Measurements from ENCODE around the gene CDCA5. TPM values are rescaled to one million over a fixed set of nuclear protein-coding genes. Genes with fewer than 3 reads are reported as not detected.

CDCA5 gene
- total RNA-seq, 2 experiments from 2014 or later, result 105 to 109 TPM

GRCh38 chr11:65095974-65096806 is 12.3 kb upstream of the CDCA5 start, which contains the start of gene VPS51:
Gene VPS51 (plus strand): TSS chr11:65096214. CDS start chr11:65096251, 37 bp downstream.
- ChIA-PET CTCF (interaction anchor here (0.6 to 8.1 kb wide), 4 partner anchors 15 to 262 kb away, joined by 3 to 85 read pairs (median 8); partner anchors contain the start of genes TM7SF2 and ZNHIT2), POLR2A (no interaction called here)
- Mint-ChIP-seq H3K27me3 (no peaks in the 10 kb centered on the region), H3K9me3 (no peaks in the 10 kb centered on the region), H3K27ac (peak within 1 kb of the TSS; percentile 98), H3K36me3 (ENCODE audit: low read depth) (peaks cover 11% of the 10 kb centered on the region), H3K4me3 (peak within 1 kb of the TSS; percentile 93), H3K4me1 (peaks cover 25% of the 10 kb centered on the region)
- peak; percentile 90 for DNase-seq

- ChIA-PET POLR2A (no interaction called here), CTCF (interaction anchor here (1.1 to 8.1 kb wide), 4 partner anchors 10 to 50 kb away, joined by 3 to 85 read pairs (median 4); partner anchors contain the start of gene TM7SF2)
- H3K4me1 Mint-ChIP-seq, result peaks cover 25% of the 10 kb centered on the region
- H3K27me3 Mint-ChIP-seq, result no peaks in the 10 kb centered on the region
- no peaks in the 10 kb centered on the region for H3K9me3 Mint-ChIP-seq
- no peak for DNase-seq
- peak overlapping the region; percentile 98 for H3K27ac Mint-ChIP-seq
- peaks cover 11% of the 10 kb centered on the region for H3K36me3 Mint-ChIP-seq (ENCODE audit: low read depth)
- peak overlapping the region; percentile 93 for H3K4me3 Mint-ChIP-seq
Observed at GRCh38 chr11:65095427-65095826, 11.6 kb upstream of the CDCA5 start.

- POLR2A ChIA-PET, result no interaction called here
- CTCF ChIA-PET, result interaction anchor here (0.6 to 1.3 kb wide), 4 partner anchors 16 to 215 kb away, joined by 3 to 5 read pairs (median 4); no protein-coding TSS in a partner anchor
- no peak for DNase-seq
- Mint-ChIP-seq H3K4me1 (peaks cover 5% of the 10 kb centered on the region), H3K36me3 (ENCODE audit: low read depth) (peaks cover 12% of the 10 kb centered on the region), H3K27me3 (no peaks in the 10 kb centered on the region), H3K9me3 (no peaks in the 10 kb centered on the region), H3K27ac (no peak overlapping the region), H3K4me3 (no peak overlapping the region)
Observed at GRCh38 chr11:65090628-65091027, 6.8 kb upstream of the CDCA5 start.

- no peaks in the 10 kb centered on the region for H3K27me3 Mint-ChIP-seq
- H3K36me3 Mint-ChIP-seq (ENCODE audit: low read depth), result peaks cover 13% of the 10 kb centered on the region
- H3K27ac Mint-ChIP-seq, result no peak overlapping the region
- H3K4me1 Mint-ChIP-seq, result peaks cover 12% of the 10 kb centered on the region
- H3K4me3 Mint-ChIP-seq, result no peak overlapping the region
- H3K9me3 Mint-ChIP-seq, result no peaks in the 10 kb centered on the region
- no peak for DNase-seq
- ChIA-PET POLR2A (interaction anchor here (0.6 kb wide), 1 partner anchor 27 kb away, joined by 4 read pairs; no protein-coding TSS in a partner anchor), CTCF (interaction anchor here (1.3 kb wide), 1 partner anchor 21 kb away, joined by 4 read pairs; no protein-coding TSS in a partner anchor)
Observed at GRCh38 chr11:65089621-65090020, 5.8 kb upstream of the CDCA5 start.

- no peaks in the 10 kb centered on the region for H3K27me3 Mint-ChIP-seq
- peaks cover 24% of the 10 kb centered on the region for H3K4me1 Mint-ChIP-seq
- CTCF ChIA-PET, result interaction anchor here (1.4 kb wide), 1 partner anchor 61 kb away, joined by 3 read pairs; no protein-coding TSS in a partner anchor
- no peak for DNase-seq
- H3K9me3 Mint-ChIP-seq, result no peaks in the 10 kb centered on the region
- H3K27ac Mint-ChIP-seq, result no peak overlapping the region
- H3K4me3 Mint-ChIP-seq, result no peak overlapping the region
- peaks cover 25% of the 10 kb centered on the region for H3K36me3 Mint-ChIP-seq (ENCODE audit: low read depth)
- POLR2A ChIA-PET, result no interaction called here
Observed at GRCh38 chr11:65087827-65088226, 4.0 kb upstream of the CDCA5 start.

GRCh38 chr11:65087216-65087615 is 3.4 kb upstream of the CDCA5 start:
- CTCF ChIA-PET, result interaction anchor here (2.5 kb wide), 1 partner anchor 24 kb away, joined by 8 read pairs; the partner anchor contains the start of gene TM7SF2
- H3K4me3 Mint-ChIP-seq, result no peak overlapping the region
- peaks cover 29% of the 10 kb centered on the region for H3K4me1 Mint-ChIP-seq
- H3K27ac Mint-ChIP-seq, result no peak overlapping the region
- DNase-seq, result no peak
- POLR2A ChIA-PET, result no interaction called here
- H3K27me3 Mint-ChIP-seq, result no peaks in the 10 kb centered on the region
- H3K9me3 Mint-ChIP-seq, result no peaks in the 10 kb centered on the region
- H3K36me3 Mint-ChIP-seq (ENCODE audit: low read depth), result peaks cover 28% of the 10 kb centered on the region

- Mint-ChIP-seq H3K27me3 (no peaks in the 10 kb centered on the region), H3K4me3 (no peak overlapping the region), H3K4me1 (peaks cover 33% of the 10 kb centered on the region), H3K27ac (no peak overlapping the region), H3K36me3 (ENCODE audit: low read depth) (peaks cover 32% of the 10 kb centered on the region), H3K9me3 (no peaks in the 10 kb centered on the region)
- ChIA-PET POLR2A (no interaction called here), CTCF (interaction anchor here (2.5 kb wide), 1 partner anchor 24 kb away, joined by 8 read pairs; the partner anchor contains the start of gene TM7SF2)
- no peak for DNase-seq
Observed at GRCh38 chr11:65086809-65087208, 3.0 kb upstream of the CDCA5 start.

- POLR2A ChIA-PET, result interaction anchor here (0.6 kb wide), 1 partner anchor 9 kb away, joined by 4 read pairs; no protein-coding TSS in a partner anchor
- Mint-ChIP-seq H3K4me3 (peak overlapping the region; percentile 98), H3K27ac (peak overlapping the region; percentile 99), H3K27me3 (no peaks in the 10 kb centered on the region), H3K9me3 (no peaks in the 10 kb centered on the region), H3K36me3 (ENCODE audit: low read depth) (peaks cover 42% of the 10 kb centered on the region), H3K4me1 (peaks cover 44% of the 10 kb centered on the region)
- DNase-seq, result no peak
- CTCF ChIA-PET, result interaction anchor here (0.5 to 2.5 kb wide), 6 partner anchors 9 to 71 kb away, joined by 3 to 8 read pairs (median 4); partner anchors contain the start of genes ARL2, FAU, MRPL49 and TM7SF2
Observed at GRCh38 chr11:65085446-65085845, 1.6 kb upstream of the CDCA5 start.

GRCh38 chr11:65084598-65085375 is 947 bp upstream of the CDCA5 start:
- Mint-ChIP-seq H3K9me3 (no peaks in the 10 kb centered on the region), H3K27ac (peak overlapping the region; percentile 99), H3K36me3 (ENCODE audit: low read depth) (peaks cover 48% of the 10 kb centered on the region), H3K4me1 (peaks cover 49% of the 10 kb centered on the region), H3K4me3 (peak overlapping the region; percentile 98), H3K27me3 (no peaks in the 10 kb centered on the region)
- CTCF ChIA-PET, result interaction anchor here (0.9 to 2.5 kb wide), 5 partner anchors 10 to 71 kb away, joined by 3 to 8 read pairs (median 4); partner anchors contain the start of genes ARL2, FAU, MRPL49 and TM7SF2
- no peak for DNase-seq
- POLR2A ChIA-PET, result interaction anchor here (0.6 kb wide), 1 partner anchor 8 kb away, joined by 4 read pairs; no protein-coding TSS in a partner anchor

GRCh38 chr11:65083134-65083833 is 556 bp downstream of the CDCA5 start:
- DNase-seq, result peak; percentile 17
- Mint-ChIP-seq H3K4me3 (peak overlapping the region; percentile 98), H3K9me3 (no peaks in the 10 kb centered on the region), H3K27ac (peak overlapping the region; percentile 99), H3K4me1 (peaks cover 59% of the 10 kb centered on the region), H3K36me3 (ENCODE audit: low read depth) (peaks cover 53% of the 10 kb centered on the region), H3K27me3 (no peaks in the 10 kb centered on the region)
- ChIA-PET CTCF (interaction anchor here (0.5 to 5.0 kb wide), 10 partner anchors 11 to 239 kb away, joined by 3 to 24 read pairs (median 4); partner anchors contain the start of genes ARL2, TM7SF2 and ZNHIT2), POLR2A (interaction anchor here (0.7 kb wide), 1 partner anchor 417 kb away, joined by 3 read pairs; no protein-coding TSS in a partner anchor)

GRCh38 chr11:65078786-65079342 is 5.0 kb downstream of the CDCA5 start:
- no peak for DNase-seq
- Mint-ChIP-seq H3K36me3 (ENCODE audit: low read depth) (peaks cover 62% of the 10 kb centered on the region), H3K27me3 (no peaks in the 10 kb centered on the region), H3K9me3 (no peaks in the 10 kb centered on the region), H3K4me1 (peaks cover 58% of the 10 kb centered on the region), H3K4me3 (no peak overlapping the region), H3K27ac (peak overlapping the region; percentile 91)
- POLR2A ChIA-PET, result no interaction called here
- CTCF ChIA-PET, result interaction anchor here (0.6 to 5.0 kb wide), 6 partner anchors 15 to 268 kb away, joined by 3 to 24 read pairs (median 4); partner anchors contain the start of genes ARL2, MEN1 and TM7SF2
